H9 (cell line): Measurements from ENCODE around the gene MAP3K5. TPM values are rescaled to one million over a fixed set of nuclear protein-coding genes. Genes with fewer than 3 reads are reported as not detected.
A peak's percentile ranks its signal among the peaks of the same experiment; 100 is the strongest.

ENCODE experiments used
- DNase-seq: peaks from one replicate; pipeline ENCODE4 v3.0.0-alpha.2; 2017
- H2AFZ ChIP-seq: one replicate; pipeline ENCODE4 v1.6.1; 2013; ENCODE audit warnings: mild to moderate bottlenecking, low read length, control low read depth, moderate library complexity
- H2AK5ac ChIP-seq: 2 replicates; pipeline ENCODE4 v1.6.1; 2013; ENCODE audit warnings: low read length, control low read depth, mixed read lengths; ENCODE audit not compliant: insufficient read length
- H2BK120ac ChIP-seq: one replicate; pipeline ENCODE4 v1.6.1; 2013; ENCODE audit warnings: low read depth, mild to moderate bottlenecking, low read length, control low read depth, inconsistent platforms; ENCODE audit not compliant: poor library complexity, severe bottlenecking
- H2BK12ac ChIP-seq: 2 replicates; pipeline ENCODE4 v1.6.1; 2013; ENCODE audit warnings: low read length, control low read depth, mixed read lengths, low read depth; ENCODE audit not compliant: insufficient read length
- H2BK15ac ChIP-seq: 2 replicates; pipeline ENCODE4 v1.6.1; 2013; ENCODE audit warnings: low read depth, low read length, control low read depth
- H2BK20ac ChIP-seq: one replicate; pipeline ENCODE4 v1.6.1; 2013; ENCODE audit warnings: low read depth, mild to moderate bottlenecking, low read length, control low read depth, inconsistent platforms; ENCODE audit not compliant: poor library complexity, severe bottlenecking
- H2BK5ac ChIP-seq: 2 replicates; pipeline ENCODE4 v1.6.1; 2013; ENCODE audit warnings: low read length, control low read depth, mixed read lengths; ENCODE audit not compliant: insufficient read length
- H3K14ac ChIP-seq: 2 replicates; pipeline ENCODE4 v1.6.1; 2013; ENCODE audit warnings: low read length, control low read depth; ENCODE audit not compliant: insufficient read depth
- H3K18ac ChIP-seq: 2 replicates; pipeline ENCODE4 v1.6.1; 2013; ENCODE audit warnings: low read depth, mild to moderate bottlenecking, mixed read lengths, low read length, control low read depth; ENCODE audit not compliant: insufficient read length
- H3K23ac ChIP-seq: 2 replicates; pipeline ENCODE4 v1.6.1; 2013; ENCODE audit warnings: low read length, control low read depth, mixed read lengths, low read depth; ENCODE audit not compliant: insufficient read length
- H3K23me2 ChIP-seq: 2 replicates; pipeline ENCODE4 v1.6.1; 2013; ENCODE audit warnings: low read depth, mild to moderate bottlenecking, mixed read lengths, low read length, control low read depth; ENCODE audit not compliant: insufficient read length, poor library complexity, severe bottlenecking
- H3K27ac ChIP-seq: 2 replicates; pipeline ENCODE4 v1.5.1; 2013; ENCODE audit warnings: low read length, control low read depth, mixed read lengths, low read depth; ENCODE audit not compliant: insufficient read length
- H3K27me3 ChIP-seq: 2 replicates; pipeline ENCODE4 v1.6.1; 2013; ENCODE audit warnings: low read length, control low read depth, inconsistent platforms; ENCODE audit not compliant: insufficient read depth
- H3K4ac ChIP-seq: 2 replicates; pipeline ENCODE4 v1.6.1; 2013; ENCODE audit warnings: low read depth, mild to moderate bottlenecking, control low read depth, inconsistent platforms, low read length, moderate library complexity
- H3K4me1 ChIP-seq: 2 replicates; pipeline ENCODE4 v1.6.1; 2013; ENCODE audit warnings: low read length, control low read depth, inconsistent platforms; ENCODE audit not compliant: insufficient read depth
- H3K4me2 ChIP-seq: 2 replicates; pipeline ENCODE4 v1.6.1; 2013; ENCODE audit warnings: low read length, control low read depth, mixed read lengths; ENCODE audit not compliant: insufficient read length, insufficient read depth
- H3K56ac ChIP-seq: 2 replicates; pipeline ENCODE4 v1.6.1; 2013; ENCODE audit warnings: low read depth, mild to moderate bottlenecking, mixed read lengths, low read length, control low read depth; ENCODE audit not compliant: insufficient read length
- H3K79me1 ChIP-seq: 2 replicates; pipeline ENCODE4 v1.6.1; 2013; ENCODE audit warnings: low read depth, mild to moderate bottlenecking, moderate library complexity, low read length, control low read depth, inconsistent platforms; ENCODE audit not compliant: insufficient read depth, poor library complexity, severe bottlenecking
- H3K79me2 ChIP-seq: 2 replicates; pipeline ENCODE4 v1.6.1; 2013; ENCODE audit warnings: low read length, control low read depth, inconsistent platforms; ENCODE audit not compliant: insufficient read depth
- H3K9ac ChIP-seq: 2 replicates; pipeline ENCODE4 v1.6.1; 2013; ENCODE audit warnings: low read length, control low read depth, mixed read lengths; ENCODE audit not compliant: insufficient read length; ENCODE audit errors: extremely low read depth
- H3K9me3 ChIP-seq: one replicate; pipeline ENCODE4 v1.6.1; 2013; ENCODE audit warnings: low read depth, low read length, inconsistent platforms; ENCODE audit not compliant: control insufficient read depth
- H3T11ph ChIP-seq: one replicate; pipeline ENCODE4 v1.6.1; 2013; ENCODE audit warnings: mild to moderate bottlenecking, low read length, control low read depth, inconsistent platforms
- H4K20me1 ChIP-seq: one replicate; pipeline ENCODE4 v1.6.1; 2013; ENCODE audit not compliant: control insufficient read depth, insufficient read length, insufficient read depth
- H4K5ac ChIP-seq: 2 replicates; pipeline ENCODE4 v1.6.1; 2013; ENCODE audit warnings: low read depth, mild to moderate bottlenecking, mixed read lengths, low read length, control low read depth; ENCODE audit not compliant: insufficient read length
- H4K8ac ChIP-seq: replicated peaks from 2 replicates; pipeline ENCODE4 v1.6.1; 2013; ENCODE audit warnings: low read length, control low read depth, mixed read lengths, low read depth; ENCODE audit not compliant: insufficient read length
- H4K91ac ChIP-seq: 2 replicates; pipeline ENCODE4 v1.6.1; 2013; ENCODE audit warnings: low read depth, mild to moderate bottlenecking, moderate library complexity, mixed read lengths, low read length, control low read depth; ENCODE audit not compliant: insufficient read length
- H3K27ac Mint-ChIP-seq, 3 experiments: 2 replicates in 2 of 3; 3 replicates in 1 of 3; pipeline ENCODE4 v1.8.0; 2020 to 2021; ENCODE audit warnings: mixed read lengths in 3 of 3, mild to moderate bottlenecking in 1 of 3, moderate library complexity in 1 of 3
- H3K27me3 Mint-ChIP-seq: 2 replicates; pipeline ENCODE4 v1.8.0; 2021; ENCODE audit warnings: low read depth, mild to moderate bottlenecking, moderate library complexity, mixed read lengths
- H3K36me3 Mint-ChIP-seq, 3 experiments: 2 replicates in 2 of 3; 3 replicates in 1 of 3; pipeline ENCODE4 v1.8.0; 2020 to 2021; ENCODE audit warnings: low read depth in 3 of 3, mixed read lengths in 3 of 3; ENCODE audit not compliant: insufficient read depth in 1 of 3
- H3K4me1 Mint-ChIP-seq, 2 experiments: 2 replicates each; pipeline ENCODE4 v1.8.0; 2020; ENCODE audit warnings: mixed read lengths in 2 of 2
- H3K4me3 Mint-ChIP-seq, 2 experiments: 2 replicates in 1 of 2; 3 replicates in 1 of 2; pipeline ENCODE4 v1.8.0; 2020 to 2021; ENCODE audit warnings: mild to moderate bottlenecking in 2 of 2, mixed read lengths in 2 of 2, moderate library complexity in 1 of 2
- H3K9me3 Mint-ChIP-seq, 2 experiments: 2 replicates in 1 of 2; 3 replicates in 1 of 2; pipeline ENCODE4 v1.8.0; 2020; ENCODE audit warnings: mild to moderate bottlenecking in 2 of 2, mixed read lengths in 2 of 2, moderate library complexity in 1 of 2
- CTCF ChIP-seq: fragments of 200-600 bp; sonication (generic); conservative IDR thresholded peaks from 3 replicates; pipeline ENCODE4 v1.8.0; 2021; ENCODE audit warnings: antibody characterized with exemption, mild to moderate bottlenecking
- WGBS: extraction: QIAGEN DNeasy Blood & Tissue Kit; methylation state at CpG from one replicate; pipeline ENCODE4 v1.1.7; 2013; ENCODE audit warnings: missing lambda C conversion rate, low lambda C conversion rate, mixed read lengths; ENCODE audit not compliant: insufficient read length; ENCODE audit errors: extremely low coverage; 5-methylcytosine and 5-hydroxymethylcytosine counted together
- total RNA-seq: library from RNA; stranded (reverse); gene quantifications from 2 replicates; pipeline ENCODE4 v1.2.1, GENCODE V29; 2021

Gene MAP3K5
- total RNA-seq, 1 experiment from 2014 or later = 1.6 TPM

- Histone ChIP-seq H2BK15ac (no peak overlapping the region), H3K27me3 (no peaks in the 10 kb centered on the region), H4K5ac (no peak overlapping the region), H4K8ac (no peak overlapping the region), H2BK12ac (no peak overlapping the region), H3K23me2 (no peaks in the 10 kb centered on the region), H3K56ac (no peak overlapping the region), H3K27ac (no peak overlapping the region), H3K18ac (no peak overlapping the region), H4K20me1 (no peaks in the 10 kb centered on the region), H4K91ac (no peak overlapping the region), H3K23ac (no peak overlapping the region), H3K4me1 (no peaks in the 10 kb centered on the region; the same call in 1 of the 2 replicates), H2BK5ac (no peak overlapping the region), H3K9ac (no peak overlapping the region), H3K14ac (no peak overlapping the region), H2AFZ (no peak overlapping the region), H3K4ac (no peak overlapping the region), H3K9me3 (no peaks in the 10 kb centered on the region), H3T11ph (no peak overlapping the region), H2BK20ac (no peak overlapping the region), H3K79me2 (no peaks in the 10 kb centered on the region), H3K79me1 (no peaks in the 10 kb centered on the region), H2BK120ac (no peak overlapping the region), H3K4me2 (no peak overlapping the region), H2AK5ac (no peak overlapping the region)
- Mint-ChIP-seq H3K9me3 (no peaks in the 10 kb centered on the region), H3K4me1 (no peaks in the 10 kb centered on the region), H3K36me3 (no peaks in the 10 kb centered on the region; a peak in 1 of 7 replicates), H3K4me3 (no peak overlapping the region), H3K27me3 (no peaks in the 10 kb centered on the region), H3K27ac (peak overlapping the region in 1 of 3 experiments; percentile 54; a peak in 1 of 7 replicates)
- no CpG with 5 or more reads among the region's 4 CpGs for WGBS
- TF ChIP-seq CTCF = no peak
- DNase-seq = no peak
Measured at GRCh38 chr6:136672144-136672543, 120.1 kb downstream of the MAP3K5 start.
